HCT116 (cell line): ENCODE data around the gene PXK. TPM values are rescaled to one million over a fixed set of nuclear protein-coding genes. Genes with fewer than 3 reads are reported as not detected.

Experiments used
- ATAC-seq: fragments of 200-7000 bp; cut with Tn5 transposase; 2 replicates; pipeline ENCODE4 v1.9.1; 2020; ENCODE audit warnings: mild to moderate bottlenecking, moderate library complexity
- BruUV-seq: library from RNA; stranded (reverse); fragments of 400-500 nt; replicated peaks from 2 replicates; lab custom pipeline; 2021; lab: Mats Ljungman, UMichigan
- CTCF ChIA-PET: fragments of 300-600 bp; sonication (Branson Sonifier 250); formaldehyde crosslinking; loops from one replicate; lab custom pipeline; 2021; ENCODE audit warnings: antibody characterized with exemption; lab: Charles Lee
- POLR2A ChIA-PET: fragments of 300-600, 350-600 bp; sonication (Branson Sonifier 250); formaldehyde crosslinking; loops from one replicate; lab custom pipeline; 2021; ENCODE audit warnings: antibody characterized with exemption; lab: Charles Lee
- RAD21 ChIA-PET, 2 experiments: fragments of 300-600 bp; sonication (Branson Sonifier 250); formaldehyde crosslinking; loops; one replicate each; lab custom pipeline; 2023; ENCODE audit warnings: low total read pairs in 2 of 2; ENCODE audit not compliant: uncharacterized antibody in 2 of 2, unreplicated experiment in 2 of 2, low non-redundant PET in 1 of 2; lab: Charles Lee
- DNase-seq: peaks from one replicate; pipeline ENCODE4 v3.0.0-alpha.2; 2010; ENCODE audit warnings: low read depth, low spot score
- H2AFZ ChIP-seq: fragments of 200-600 bp; shearing (Covaris generic), sonication (generic); 2 replicates; pipeline ENCODE4 v1.6.1; 2017; ENCODE audit warnings: low read depth, mixed run types, mixed read lengths, antibody characterized with exemption, low read length; ENCODE audit not compliant: poor library complexity, severe bottlenecking
- H3K27ac ChIP-seq: 2 replicates; pipeline ENCODE4 v1.5.1; 2012; ENCODE audit warnings: low read depth, low read length
- H3K27me3 ChIP-seq: fragments of 200-600 bp; sonication (generic); 2 replicates; pipeline ENCODE4 v1.6.1; 2016; ENCODE audit warnings: mixed run types, low read length, mixed read lengths; ENCODE audit not compliant: insufficient read depth
- H3K36me3 ChIP-seq, 2 experiments: fragments of 200-500 bp in 1 of 2; fragments of 200-600 bp in 1 of 2; sonication (Bioruptor generic) in 1 of 2; sonication (generic) in 1 of 2; 2 replicates each; pipeline versions ENCODE4 v1.5.1 to v1.6.1; 2014 to 2016; ENCODE audit warnings: low read length in 2 of 2, inconsistent platforms in 1 of 2, mixed read lengths in 1 of 2, mixed run types in 1 of 2; ENCODE audit not compliant: insufficient read depth in 2 of 2, control insufficient read depth in 1 of 2
- H3K4me1 ChIP-seq, 2 experiments: fragments of 200-600 bp in 1 of 2; sonication (generic) in 1 of 2; 2 replicates each; pipeline versions ENCODE4 v1.5.1 to v1.6.1; 2012 to 2017; ENCODE audit warnings: low read length in 2 of 2, inconsistent platforms in 1 of 2, mild to moderate bottlenecking in 1 of 2, mixed read lengths in 1 of 2, mixed run types in 1 of 2, moderate library complexity in 1 of 2; ENCODE audit not compliant: insufficient read depth in 2 of 2, control insufficient read depth in 1 of 2
- H3K4me2 ChIP-seq: fragments of 200-600 bp; sonication (generic); 2 replicates; pipeline ENCODE4 v1.6.1; 2017; ENCODE audit warnings: mixed run types, low read length, mixed read lengths
- H3K4me3 ChIP-seq, 2 experiments: fragments of 200-600 bp in 1 of 2; sonication (generic) in 1 of 2; replicated peaks in 1 of 2; 2 replicates each; pipeline ENCODE4 v1.5.1; 2011 to 2016; ENCODE audit warnings: low read length in 2 of 2, control low read depth in 1 of 2, low read depth in 1 of 2, mild to moderate bottlenecking in 1 of 2, mixed read lengths in 1 of 2, mixed run types in 1 of 2
- H3K79me2 ChIP-seq: fragments of 200-600 bp; sonication (generic); 2 replicates; pipeline ENCODE4 v1.6.1; 2017; ENCODE audit warnings: mild to moderate bottlenecking, mixed run types, low read length, moderate library complexity, mixed read lengths; ENCODE audit not compliant: insufficient read depth
- H3K9ac ChIP-seq: fragments of 200-600 bp; sonication (generic); 2 replicates; pipeline ENCODE4 v1.6.1; 2016; ENCODE audit warnings: low read length, mixed read lengths
- H3K9me2 ChIP-seq: fragments of 200-600 bp; sonication (generic), shearing (Covaris generic); 2 replicates; pipeline ENCODE4 v1.6.1; 2017; ENCODE audit warnings: mixed run types, mild to moderate bottlenecking, moderate library complexity; ENCODE audit not compliant: insufficient read depth
- H3K9me3 ChIP-seq, 2 experiments: fragments of 200-500 bp in 1 of 2; fragments of 200-600 bp in 1 of 2; sonication (Bioruptor generic) in 1 of 2; sonication (generic) in 1 of 2; 2 replicates each; pipeline ENCODE4 v1.6.1; 2014 to 2017; ENCODE audit warnings: low read length in 2 of 2, mixed read lengths in 2 of 2, inconsistent platforms in 1 of 2, low read depth in 1 of 2, mild to moderate bottlenecking in 1 of 2, mixed run types in 1 of 2, moderate library complexity in 1 of 2; ENCODE audit not compliant: control insufficient read depth in 1 of 2, insufficient read depth in 1 of 2
- H4K20me1 ChIP-seq: fragments of 200-600 bp; sonication (generic), shearing (Covaris generic); 2 replicates; pipeline ENCODE4 v1.6.1; 2017; ENCODE audit warnings: mixed run types, mild to moderate bottlenecking, moderate library complexity; ENCODE audit not compliant: insufficient read depth
- CBX3 ChIP-seq: IDR thresholded peaks from 2 replicates; pipeline ENCODE4 v1.6.1; 2012; ENCODE audit warnings: low read depth
- EGR1 ChIP-seq: IDR thresholded peaks from 2 replicates; pipeline ENCODE4 v1.6.1; 2012; ENCODE audit warnings: low read depth
- EZH2 ChIP-seq: fragments of 200-600 bp; sonication (generic); IDR thresholded peaks from 2 replicates; pipeline ENCODE4 v1.6.1; 2017; ENCODE audit warnings: antibody characterized with exemption, mixed run types
- FOSL1 ChIP-seq: IDR thresholded peaks from 2 replicates; pipeline ENCODE4 v1.6.1; 2012; ENCODE audit warnings: low read depth
- JUND ChIP-seq: IDR thresholded peaks from 2 replicates; pipeline ENCODE4 v1.6.1; 2012
- MAX ChIP-seq: IDR thresholded peaks from 2 replicates; pipeline ENCODE4 v1.6.1; 2012
- POLR2A ChIP-seq: IDR thresholded peaks from 2 replicates; pipeline ENCODE4 v1.7.0; 2011; ENCODE audit warnings: borderline replicate concordance; ENCODE audit not compliant: insufficient read depth, insufficient read length; ENCODE audit errors: extremely low read depth
- RAD21 ChIP-seq: IDR thresholded peaks from 2 replicates; pipeline ENCODE4 v1.6.1; 2012; ENCODE audit warnings: low read depth, mild to moderate bottlenecking
- REST ChIP-seq: IDR thresholded peaks from 2 replicates; pipeline ENCODE4 v1.6.1; 2012; ENCODE audit warnings: low read depth
- SIN3A ChIP-seq: IDR thresholded peaks from 2 replicates; pipeline ENCODE4 v1.6.1; 2012; ENCODE audit warnings: low read depth
- SP1 ChIP-seq: IDR thresholded peaks from 2 replicates; pipeline ENCODE4 v1.6.1; 2012; ENCODE audit warnings: low read depth
- SRF ChIP-seq: IDR thresholded peaks from 2 replicates; pipeline ENCODE4 v1.6.1; 2012; ENCODE audit warnings: low read depth
- TCF7L2 ChIP-seq: IDR thresholded peaks from 2 replicates; pipeline ENCODE4 v1.7.0; 2011; ENCODE audit warnings: borderline replicate concordance, inconsistent platforms; ENCODE audit not compliant: insufficient read depth, insufficient read length; ENCODE audit errors: extremely low read depth
- YY1 ChIP-seq: IDR thresholded peaks from 2 replicates; pipeline ENCODE4 v1.6.1; 2011; ENCODE audit warnings: low read length, low read depth, moderate library complexity, mild to moderate bottlenecking; ENCODE audit not compliant: insufficient replicate concordance; ENCODE audit errors: extremely low read depth
- ZFX ChIP-seq: fragments of 450-650 bp; IDR thresholded peaks from 2 replicates; pipeline ENCODE4 v1.6.1; 2017
- ZNF274 ChIP-seq: fragments of 200-500 bp; sonication (Bioruptor generic); IDR thresholded peaks from 2 replicates; pipeline ENCODE4 v1.6.1; 2014; ENCODE audit warnings: mild to moderate bottlenecking, low read depth, low read length, inconsistent platforms
- intact Hi-C: fragments of 100-400 bp; cut with micrococcal nuclease; formaldehyde crosslinking; loops from 2 replicates; pipeline ENCODE4 v1.10.0; 2022
- total RNA-seq: library from RNA; stranded (reverse); gene quantifications from one replicate; pipeline ENCODE4 v1.2.1, GENCODE V29; 2021; ENCODE audit not compliant: unreplicated experiment
- TF ChIP-seq, protein P1 (sequence below), 3 experiments: fragments of 200-600 bp in 1 of 3; sonication (generic) in 1 of 3; IDR thresholded peaks in 2 of 3; conservative IDR thresholded peaks in 1 of 3; 2 replicates each; pipeline ENCODE4 v1.5.1; 2012 to 2017; ENCODE audit warnings: low read depth in 2 of 3, low read length in 2 of 3, antibody characterized with exemption in 1 of 3, borderline replicate concordance in 1 of 3, control low read depth in 1 of 3, mild to moderate bottlenecking in 1 of 3, mixed read lengths in 1 of 3, mixed run types in 1 of 3, moderate library complexity in 1 of 3; ENCODE audit not compliant: insufficient read depth in 1 of 3
- TF ChIP-seq, protein P2 (sequence below): IDR thresholded peaks from 2 replicates; pipeline ENCODE4 v1.6.1; 2011; ENCODE audit warnings: mild to moderate bottlenecking, low read length, moderate library complexity; ENCODE audit not compliant: insufficient replicate concordance; ENCODE audit errors: extremely low read depth

The PXK gene
- total RNA-seq, 1 experiment from 2014 or later, result 10.2 TPM

- H3K9me3 ChIP-seq, result no peaks in the 10 kb centered on the region
- no peak overlapping the region for H2AFZ ChIP-seq
- no peak overlapping the region for H3K27ac ChIP-seq
- no peaks in the 10 kb centered on the region for H3K27me3 ChIP-seq
- intact Hi-C loops, result loop anchor here (1.0 to 5.0 kb wide), 4 partner anchors 81 to 228 kb away; partner anchors contain the start of genes HTD2 and RPP14
- ATAC-seq (peak; percentile 86), DNase-seq (peak; percentile 44)
- no peak overlapping the region for H3K4me2 ChIP-seq
- peaks cover 2 to 3% of the 10 kb centered on the region in 2 experiments; a peak in 3 of 4 replicates for H3K4me1 ChIP-seq
- RAD21 ChIA-PET, result interaction anchor here in 1 of 2 experiments (0.9 kb wide), 1 partner anchor 227 kb away, joined by 3 read pairs; no protein-coding TSS in a partner anchor
- TF ChIP-seq REST, result no peak
- TF ChIP-seq FOSL1, result 0 out of 2 replicates have a peak, but pooled peaks have one; percentile 6
- no peak for TF ChIP-seq SRF
- TF ChIP-seq JUND, result no peak
- peak; percentile 74 for TF ChIP-seq RAD21
- TF ChIP-seq, protein P1, sequence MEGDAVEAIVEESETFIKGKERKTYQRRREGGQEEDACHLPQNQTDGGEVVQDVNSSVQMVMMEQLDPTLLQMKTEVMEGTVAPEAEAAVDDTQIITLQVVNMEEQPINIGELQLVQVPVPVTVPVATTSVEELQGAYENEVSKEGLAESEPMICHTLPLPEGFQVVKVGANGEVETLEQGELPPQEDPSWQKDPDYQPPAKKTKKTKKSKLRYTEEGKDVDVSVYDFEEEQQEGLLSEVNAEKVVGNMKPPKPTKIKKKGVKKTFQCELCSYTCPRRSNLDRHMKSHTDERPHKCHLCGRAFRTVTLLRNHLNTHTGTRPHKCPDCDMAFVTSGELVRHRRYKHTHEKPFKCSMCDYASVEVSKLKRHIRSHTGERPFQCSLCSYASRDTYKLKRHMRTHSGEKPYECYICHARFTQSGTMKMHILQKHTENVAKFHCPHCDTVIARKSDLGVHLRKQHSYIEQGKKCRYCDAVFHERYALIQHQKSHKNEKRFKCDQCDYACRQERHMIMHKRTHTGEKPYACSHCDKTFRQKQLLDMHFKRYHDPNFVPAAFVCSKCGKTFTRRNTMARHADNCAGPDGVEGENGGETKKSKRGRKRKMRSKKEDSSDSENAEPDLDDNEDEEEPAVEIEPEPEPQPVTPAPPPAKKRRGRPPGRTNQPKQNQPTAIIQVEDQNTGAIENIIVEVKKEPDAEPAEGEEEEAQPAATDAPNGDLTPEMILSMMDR (IDR thresholded peaks at IDR 0.05 in 2 of 3, conservative IDR thresholded peaks at IDR 0.05 in 1 of 3; ENCODE audit: borderline replicate concordance in 1 of 3, insufficient read depth in 1 of 3, low read depth in 2 of 3, low read length in 2 of 3), result peak; percentile 66 to 87 (median 80)
- TF ChIP-seq POLR2A, result no peak
- no peak for TF ChIP-seq SP1
- TF ChIP-seq, protein P2, sequence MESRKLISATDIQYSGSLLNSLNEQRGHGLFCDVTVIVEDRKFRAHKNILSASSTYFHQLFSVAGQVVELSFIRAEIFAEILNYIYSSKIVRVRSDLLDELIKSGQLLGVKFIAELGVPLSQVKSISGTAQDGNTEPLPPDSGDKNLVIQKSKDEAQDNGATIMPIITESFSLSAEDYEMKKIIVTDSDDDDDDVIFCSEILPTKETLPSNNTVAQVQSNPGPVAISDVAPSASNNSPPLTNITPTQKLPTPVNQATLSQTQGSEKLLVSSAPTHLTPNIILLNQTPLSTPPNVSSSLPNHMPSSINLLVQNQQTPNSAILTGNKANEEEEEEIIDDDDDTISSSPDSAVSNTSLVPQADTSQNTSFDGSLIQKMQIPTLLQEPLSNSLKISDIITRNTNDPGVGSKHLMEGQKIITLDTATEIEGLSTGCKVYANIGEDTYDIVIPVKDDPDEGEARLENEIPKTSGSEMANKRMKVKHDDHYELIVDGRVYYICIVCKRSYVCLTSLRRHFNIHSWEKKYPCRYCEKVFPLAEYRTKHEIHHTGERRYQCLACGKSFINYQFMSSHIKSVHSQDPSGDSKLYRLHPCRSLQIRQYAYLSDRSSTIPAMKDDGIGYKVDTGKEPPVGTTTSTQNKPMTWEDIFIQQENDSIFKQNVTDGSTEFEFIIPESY, result no peak
- no peak for TF ChIP-seq CBX3
- TF ChIP-seq YY1, result no peak
- TF ChIP-seq EGR1, result no peak
- TF ChIP-seq ZNF274, result no peak
- no peak for TF ChIP-seq TCF7L2
- no peak for TF ChIP-seq EZH2
- no peak for TF ChIP-seq SIN3A
- TF ChIP-seq MAX, result no peak
- no peak for TF ChIP-seq ZFX
- CTCF ChIA-PET, result interaction anchor here (0.9 to 1.9 kb wide), 7 partner anchors 9 to 237 kb away, joined by 3 to 6 read pairs (median 4); partner anchors contain the start of gene PXK
- H3K9me2 ChIP-seq, result no peaks in the 10 kb centered on the region
- no TSS peak for BruUV-seq
- no peaks in the 10 kb centered on the region for H4K20me1 ChIP-seq
- H3K9ac ChIP-seq, result no peak overlapping the region
- H3K4me3 ChIP-seq, result no peak overlapping the region
- POLR2A ChIA-PET, result no interaction called here
- 0 out of 4 replicates have a peak, but pooled peaks cover 0 to 2% of the 10 kb centered on the region in 2 experiments for H3K36me3 ChIP-seq
- no peaks in the 10 kb centered on the region for H3K79me2 ChIP-seq
Measured at GRCh38 chr3:58414538-58415197, 82.0 kb downstream of the PXK start.
